ENCODE results near the gene SWAP70.

The SWAP70 gene

DNA sequence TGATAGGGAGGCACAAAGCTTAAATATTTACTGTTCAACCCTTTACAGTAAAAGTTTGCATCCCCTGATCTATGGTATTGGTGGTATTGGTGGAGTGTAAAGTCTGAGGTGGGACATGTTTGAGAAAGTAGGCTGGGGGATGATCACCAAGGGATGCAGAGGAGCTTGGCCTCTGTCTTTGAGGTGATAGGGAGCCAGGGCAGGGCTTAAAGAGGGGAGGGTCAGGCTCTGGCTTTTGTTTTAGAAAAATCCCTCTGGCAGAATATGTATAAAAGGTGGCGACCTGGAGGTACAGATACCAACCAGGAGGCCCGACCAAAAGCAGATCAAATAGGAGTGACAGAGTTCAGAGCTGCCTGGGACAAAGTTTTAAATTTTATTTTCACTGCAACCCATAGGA, 59.0 kb downstream of the SWAP70 start:
- H3K79me2 ChIP-seq (ENCODE audit: insufficient read depth, low read depth), result no peaks in the 10 kb centered on the region
- H3K4me1 ChIP-seq (ENCODE audit: low read depth, poor library complexity, severe bottlenecking), result no peaks in the 10 kb centered on the region
- H4K20me1 ChIP-seq (ENCODE audit: insufficient read depth), result no peaks in the 10 kb centered on the region
- no peak overlapping the region for H2AFZ ChIP-seq (ENCODE audit: low read depth)
- no peaks in the 10 kb centered on the region for H3K36me3 ChIP-seq (ENCODE audit: insufficient read depth)
- no peaks in the 10 kb centered on the region for H3K27me3 ChIP-seq (ENCODE audit: insufficient read depth, low read depth)
- no peak overlapping the region for H3K9ac ChIP-seq
- H3K4me3 ChIP-seq (IDR thresholded peaks at IDR 0.05; ENCODE audit: insufficient read depth, low read depth, low read length), result no peak overlapping the region
- H3K27ac ChIP-seq, result no peak overlapping the region
- no peak overlapping the region for H3K4me2 ChIP-seq
- TF ChIP-seq, protein P1, sequence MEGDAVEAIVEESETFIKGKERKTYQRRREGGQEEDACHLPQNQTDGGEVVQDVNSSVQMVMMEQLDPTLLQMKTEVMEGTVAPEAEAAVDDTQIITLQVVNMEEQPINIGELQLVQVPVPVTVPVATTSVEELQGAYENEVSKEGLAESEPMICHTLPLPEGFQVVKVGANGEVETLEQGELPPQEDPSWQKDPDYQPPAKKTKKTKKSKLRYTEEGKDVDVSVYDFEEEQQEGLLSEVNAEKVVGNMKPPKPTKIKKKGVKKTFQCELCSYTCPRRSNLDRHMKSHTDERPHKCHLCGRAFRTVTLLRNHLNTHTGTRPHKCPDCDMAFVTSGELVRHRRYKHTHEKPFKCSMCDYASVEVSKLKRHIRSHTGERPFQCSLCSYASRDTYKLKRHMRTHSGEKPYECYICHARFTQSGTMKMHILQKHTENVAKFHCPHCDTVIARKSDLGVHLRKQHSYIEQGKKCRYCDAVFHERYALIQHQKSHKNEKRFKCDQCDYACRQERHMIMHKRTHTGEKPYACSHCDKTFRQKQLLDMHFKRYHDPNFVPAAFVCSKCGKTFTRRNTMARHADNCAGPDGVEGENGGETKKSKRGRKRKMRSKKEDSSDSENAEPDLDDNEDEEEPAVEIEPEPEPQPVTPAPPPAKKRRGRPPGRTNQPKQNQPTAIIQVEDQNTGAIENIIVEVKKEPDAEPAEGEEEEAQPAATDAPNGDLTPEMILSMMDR (conservative IDR thresholded peaks at IDR 0.05; ENCODE audit: low read depth, low read length), result no peak

DNA sequence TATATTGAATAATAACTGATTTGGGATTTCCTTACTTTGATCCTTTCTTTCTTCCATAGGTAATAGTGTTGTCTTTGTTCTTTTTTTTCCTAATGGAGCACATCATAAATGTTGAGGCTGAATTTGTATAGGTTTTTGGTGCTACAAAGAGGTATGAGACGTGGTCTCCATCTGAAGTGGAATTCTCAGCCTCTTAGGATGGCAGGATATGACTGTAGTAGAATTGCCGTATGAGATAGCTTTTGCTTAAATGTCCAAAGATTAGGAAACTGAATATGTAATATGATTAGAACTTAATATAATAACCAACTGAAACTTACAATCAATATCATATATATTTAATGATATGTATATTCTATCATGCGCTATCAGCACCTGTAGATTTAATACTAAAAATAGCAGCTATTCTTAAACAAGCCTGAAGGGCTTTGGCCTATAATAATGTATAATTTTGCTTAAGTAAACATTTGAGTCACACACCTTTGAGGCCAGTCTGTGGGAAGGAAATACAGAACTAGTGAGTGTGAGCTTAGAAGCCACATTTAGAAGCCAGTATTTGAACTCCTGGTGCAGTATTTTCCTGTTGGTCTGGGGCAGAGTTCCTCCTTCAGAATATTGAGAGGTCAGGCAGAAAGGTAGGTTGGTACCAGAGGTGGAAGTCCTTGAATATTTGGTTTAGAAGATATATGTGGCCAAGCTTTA, 62.6 kb downstream of the SWAP70 start:
- Histone ChIP-seq H3K4me1 (ENCODE audit: low read depth, poor library complexity, severe bottlenecking) (no peaks in the 10 kb centered on the region), H2AFZ (ENCODE audit: low read depth) (no peak overlapping the region), H3K36me3 (ENCODE audit: insufficient read depth) (no peaks in the 10 kb centered on the region), H3K27ac (no peak overlapping the region), H3K4me2 (no peak overlapping the region), H3K79me2 (ENCODE audit: insufficient read depth, low read depth) (no peaks in the 10 kb centered on the region), H4K20me1 (ENCODE audit: insufficient read depth) (no peaks in the 10 kb centered on the region), H3K27me3 (ENCODE audit: insufficient read depth, low read depth) (no peaks in the 10 kb centered on the region), H3K4me3 (IDR thresholded peaks at IDR 0.05; ENCODE audit: insufficient read depth, low read depth, low read length) (no peak overlapping the region), H3K9ac (no peak overlapping the region)
- TF ChIP-seq, protein P1 (conservative IDR thresholded peaks at IDR 0.05; ENCODE audit: low read depth, low read length), result no peak

DNA sequence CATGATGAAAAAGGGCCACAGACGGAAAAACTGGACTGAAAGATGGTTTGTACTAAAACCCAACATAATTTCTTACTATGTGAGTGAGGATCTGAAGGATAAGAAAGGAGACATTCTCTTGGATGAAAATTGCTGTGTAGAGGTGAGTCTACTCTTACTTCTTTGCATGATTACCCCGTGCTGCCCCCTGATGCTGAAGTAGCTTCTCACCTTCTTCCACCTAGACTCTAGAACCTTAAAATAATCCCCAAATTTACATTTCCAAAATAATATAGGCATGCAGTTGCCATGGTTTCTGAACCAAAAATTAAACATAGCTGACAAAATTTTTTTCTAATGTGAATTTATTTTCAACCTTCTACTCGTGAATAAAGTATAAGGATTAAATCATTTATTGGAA, 64.2 kb downstream of the SWAP70 start:
- H3K9ac ChIP-seq, result no peak overlapping the region
- no peaks in the 10 kb centered on the region for H4K20me1 ChIP-seq (ENCODE audit: insufficient read depth)
- H3K4me2 ChIP-seq, result no peak overlapping the region
- no peaks in the 10 kb centered on the region for H3K4me1 ChIP-seq (ENCODE audit: low read depth, poor library complexity, severe bottlenecking)
- TF ChIP-seq, protein P1 (conservative IDR thresholded peaks at IDR 0.05; ENCODE audit: low read depth, low read length), result no peak
- no peak overlapping the region for H2AFZ ChIP-seq (ENCODE audit: low read depth)
- no peaks in the 10 kb centered on the region for H3K27me3 ChIP-seq (ENCODE audit: insufficient read depth, low read depth)
- no peaks in the 10 kb centered on the region for H3K79me2 ChIP-seq (ENCODE audit: insufficient read depth, low read depth)
- no peak overlapping the region for H3K27ac ChIP-seq
- no peaks in the 10 kb centered on the region for H3K36me3 ChIP-seq (ENCODE audit: insufficient read depth)
- no peak overlapping the region for H3K4me3 ChIP-seq (IDR thresholded peaks at IDR 0.05; ENCODE audit: insufficient read depth, low read depth, low read length)

DNA sequence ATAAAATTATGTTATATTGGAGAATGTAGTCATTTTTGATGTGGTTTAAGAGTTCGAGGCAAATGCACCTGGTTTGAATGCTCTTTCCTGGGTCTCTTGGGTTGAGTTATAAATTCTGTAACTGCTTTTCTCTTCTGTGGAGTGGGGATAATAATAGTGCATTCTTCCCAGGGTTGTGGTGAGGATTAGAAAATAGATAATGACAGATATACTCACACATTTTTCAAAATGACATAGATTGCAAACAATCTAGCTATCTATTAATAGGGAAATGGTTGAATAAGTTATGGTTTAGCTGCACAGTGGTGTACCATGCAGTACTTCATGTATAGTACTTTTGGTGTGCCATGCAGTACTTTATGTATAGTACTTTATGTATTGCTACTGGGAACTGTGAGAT, 67.4 kb downstream of the SWAP70 start:
- no peaks in the 10 kb centered on the region for H3K79me2 ChIP-seq (ENCODE audit: insufficient read depth, low read depth)
- H3K9ac ChIP-seq, result no peak overlapping the region
- no peak overlapping the region for H3K27ac ChIP-seq
- H4K20me1 ChIP-seq (ENCODE audit: insufficient read depth), result no peaks in the 10 kb centered on the region
- H3K36me3 ChIP-seq (ENCODE audit: insufficient read depth), result no peaks in the 10 kb centered on the region
- no peak overlapping the region for H3K4me3 ChIP-seq (IDR thresholded peaks at IDR 0.05; ENCODE audit: insufficient read depth, low read depth, low read length)
- no peaks in the 10 kb centered on the region for H3K27me3 ChIP-seq (ENCODE audit: insufficient read depth, low read depth)
- H3K4me1 ChIP-seq (ENCODE audit: low read depth, poor library complexity, severe bottlenecking), result no peaks in the 10 kb centered on the region
- no peak overlapping the region for H2AFZ ChIP-seq (ENCODE audit: low read depth)
- H3K4me2 ChIP-seq, result no peak overlapping the region
- TF ChIP-seq, protein P1 (conservative IDR thresholded peaks at IDR 0.05; ENCODE audit: low read depth, low read length), result no peak

Measured in KMS-11 (cell line).